Stimulated activated CD8-positive, alpha-beta memory T cell treated with anti-CD3 and anti-CD28 coated beads, Interleukin-7, amount 100 ng/mL, for 1 hour (primary cell): ENCODE results near the gene OLFM3.

Experiments
- DNase-seq, 2 donors: peaks; one replicate each; pipeline ENCODE4 v3.0.0-alpha.2; 2020; ENCODE audit warnings: low read depth in 2 of 2

Gene OLFM3

GRCh38 chr1:101846820-101847219 is 149.9 kb downstream of the OLFM3 start:
- no peak for DNase-seq

DNA sequence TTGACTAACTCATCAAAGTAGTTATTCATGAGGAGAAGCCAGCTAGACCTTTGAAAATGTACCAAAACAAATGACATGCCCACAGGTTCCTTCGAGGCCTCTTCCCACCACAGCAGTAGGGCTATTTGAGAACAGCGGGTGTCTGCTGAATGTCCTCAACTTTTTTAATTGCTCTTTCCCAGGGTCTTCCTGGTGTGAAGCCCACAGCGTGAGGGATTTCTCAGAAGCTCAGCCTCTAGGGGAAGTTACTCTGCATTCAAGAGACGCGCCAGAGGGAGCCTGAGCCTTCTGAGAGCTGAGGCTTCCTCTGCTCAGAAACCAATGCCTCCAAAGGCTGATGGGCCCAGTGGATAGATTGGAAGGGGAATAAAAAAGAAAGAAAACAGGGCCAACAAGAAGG is 153.6 kb downstream of the OLFM3 start:
- DNase-seq, result no peak

DNA sequence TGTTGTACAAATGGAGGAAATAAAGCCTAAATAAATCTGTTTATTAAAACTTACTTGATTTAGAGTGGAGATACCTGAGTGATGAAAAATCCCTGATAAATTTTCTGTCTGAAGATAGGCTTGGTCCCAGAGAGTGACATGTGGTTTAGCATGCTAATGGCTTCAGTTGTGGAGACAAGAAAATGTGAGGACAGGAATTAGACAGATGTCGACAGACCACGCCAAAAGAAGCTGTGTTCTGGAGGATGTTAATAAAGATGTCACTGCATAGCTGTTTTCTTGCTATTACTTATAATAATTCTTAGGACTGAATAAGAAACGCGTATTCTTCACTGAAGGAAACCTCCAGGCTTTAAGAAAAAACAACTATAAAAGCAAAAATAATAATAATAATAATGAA is 154.9 kb downstream of the OLFM3 start:
- DNase-seq, result no peak

- no peak for DNase-seq
Measured at GRCh38 chr1:101835988-101836387, 160.7 kb downstream of the OLFM3 start.

- no peak for DNase-seq
Measured at GRCh38 chr1:101833312-101833711, 163.4 kb downstream of the OLFM3 start.

- DNase-seq, result no peak
Measured at GRCh38 chr1:101826416-101826815, 170.3 kb downstream of the OLFM3 start.

DNA sequence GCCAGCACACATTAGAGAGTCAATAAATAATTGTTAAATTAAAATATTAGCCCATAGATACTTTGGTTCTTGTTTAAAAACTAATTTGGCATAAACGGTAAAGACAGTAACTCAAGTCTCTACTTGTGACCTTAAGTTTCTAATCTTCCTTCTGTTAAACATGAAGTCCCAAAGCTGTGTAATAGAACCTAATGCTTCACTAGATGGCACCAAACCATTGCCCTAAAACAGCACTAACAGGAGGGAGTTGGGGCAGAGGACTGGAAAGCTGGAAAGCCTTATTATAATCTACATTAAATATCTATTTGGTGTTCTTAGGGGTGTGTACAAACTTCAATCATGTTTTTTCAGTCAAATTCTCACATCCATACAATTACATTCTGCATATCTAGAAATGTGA is 176.7 kb downstream of the OLFM3 start:
- no peak for DNase-seq

DNA sequence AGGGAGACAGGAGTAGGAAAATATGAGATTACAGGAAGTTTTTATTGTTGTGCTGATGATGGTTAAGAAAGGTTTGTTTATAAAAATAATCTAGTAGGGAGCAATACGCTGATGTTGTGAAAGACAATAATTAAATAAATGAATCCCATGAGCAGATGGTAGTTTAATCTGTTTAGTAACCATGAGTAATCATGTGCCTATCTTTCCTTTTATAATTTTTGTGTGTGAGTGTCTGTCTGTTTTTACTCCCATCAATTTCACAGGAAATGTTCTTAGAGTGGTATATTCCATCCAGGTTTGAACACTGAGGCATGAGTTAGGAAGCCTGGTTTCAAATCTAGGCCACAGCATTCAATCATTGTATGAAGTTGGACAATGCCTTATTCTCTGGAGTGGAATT is 180.5 kb downstream of the OLFM3 start:
- no peak for DNase-seq

GRCh38 chr1:101798417-101798816 is 198.3 kb downstream of the OLFM3 start:
- no peak for DNase-seq

GRCh38 chr1:101797722-101798121 is 199.0 kb downstream of the OLFM3 start:
- DNase-seq, result no peak

GRCh38 chr1:101781201-101781831 is 215.4 kb downstream of the OLFM3 start:
- no peak for DNase-seq

- DNase-seq, result no peak
Measured at GRCh38 chr1:101769520-101769919, 227.2 kb downstream of the OLFM3 start.

DNA sequence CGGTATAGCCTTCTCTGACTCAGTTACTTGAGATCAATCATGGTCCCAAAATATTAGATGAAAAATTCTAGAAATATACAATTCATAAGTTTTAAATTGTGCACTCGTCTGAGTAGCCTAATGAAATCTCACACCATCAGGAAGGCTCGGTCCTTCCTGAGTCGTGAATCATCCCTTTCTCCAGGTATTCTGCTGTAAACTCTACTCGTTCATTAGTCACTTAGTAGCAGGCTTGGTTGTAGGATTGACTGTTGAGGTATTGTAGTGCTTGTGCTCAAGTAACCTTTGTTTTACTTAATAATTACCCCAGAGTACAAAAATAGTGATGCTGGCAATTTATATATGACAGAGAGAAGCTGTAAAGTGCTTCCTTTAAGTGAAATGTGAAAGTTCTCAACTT is 238.7 kb downstream of the OLFM3 start:
- no peak for DNase-seq

DNA sequence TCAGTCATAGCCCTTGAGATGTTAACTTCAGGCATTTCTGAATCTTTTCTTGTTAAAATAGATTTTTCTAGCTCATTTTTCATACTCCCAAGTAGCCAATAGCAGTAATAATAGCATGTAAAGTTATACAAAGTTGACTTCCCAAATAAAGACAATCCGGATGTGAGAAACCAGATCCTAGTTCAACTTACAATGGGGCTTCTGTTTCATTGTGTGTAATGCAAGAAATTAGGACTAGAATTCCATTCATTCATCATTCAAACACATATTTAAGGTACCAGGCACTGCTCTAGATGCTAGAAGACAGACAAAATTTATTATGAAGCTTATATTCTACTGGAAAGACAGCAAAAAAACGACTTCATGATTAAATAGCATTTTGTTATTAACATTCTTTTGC is 240.3 kb downstream of the OLFM3 start:
- no peak for DNase-seq
